SK-MEL-5 (cell line): ENCODE results near the gene LIPG. TPM values are rescaled to one million over a fixed set of nuclear protein-coding genes. Genes with fewer than 3 reads are reported as not detected.
"Not testable (repeated sequence)": the region's sequence is repeated elsewhere in the genome, so short reads cannot be mapped to it uniquely, and the experiment has no call there.

ENCODE experiments used
- DNase-seq: peaks from one replicate; pipeline ENCODE4 v3.0.0-alpha.2; 2016; ENCODE audit warnings: low read depth, low spot score
- in situ Hi-C: cut with HindIII; loops from 2 replicates; pipeline ENCODE4 v1.10.0; 2016; ENCODE audit warnings: low sequenced_read_pairs, high pct_unique_total_duplicates, low pct_unique_long_range_greater_than_20kb
- total RNA-seq: library from RNA; depleted of rRNA; stranded (reverse); fragments of >200 nt; shearing (Covaris generic); gene quantifications from 2 replicates; pipeline ENCODE4 v1.2.3, GENCODE V29; 2014

The LIPG gene
- total RNA-seq, 1 experiment from 2014 or later, result not detected

DNA sequence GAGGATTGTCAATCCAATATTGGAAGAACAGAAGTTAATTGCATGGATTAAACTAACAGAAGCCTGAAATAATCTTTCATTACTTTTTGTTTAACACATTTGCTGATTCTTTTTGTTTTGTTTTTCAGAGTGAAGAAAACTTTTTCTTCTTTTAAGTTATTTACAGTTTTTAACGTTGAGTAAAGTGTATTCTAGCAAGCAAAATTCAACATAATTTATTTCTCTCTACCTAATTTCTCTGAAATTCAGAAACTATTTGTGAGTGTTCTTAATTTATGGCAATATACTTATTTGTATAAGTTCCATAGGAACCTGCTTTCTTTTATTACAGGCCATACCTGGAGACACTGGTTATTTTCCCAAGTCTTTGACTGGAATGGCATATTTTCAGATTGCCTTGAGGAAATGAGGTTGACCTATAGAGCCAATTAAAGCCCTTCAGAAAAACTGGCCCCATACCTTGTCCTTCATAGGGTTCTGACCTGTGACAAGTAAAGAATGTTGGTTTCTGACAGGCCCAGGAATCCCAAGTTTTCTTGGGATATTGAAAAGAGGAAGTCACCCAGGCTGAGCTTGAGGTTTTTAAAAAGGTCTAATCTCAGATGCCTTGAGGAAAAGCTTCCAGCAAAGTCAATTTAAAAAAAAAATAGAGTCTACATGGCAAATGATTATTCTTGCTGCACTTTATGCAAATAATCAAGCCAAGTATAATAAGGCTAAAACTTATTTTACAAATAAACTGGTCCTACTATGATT lies 26.8 kb upstream of the LIPG start:
- in situ Hi-C loops, result no loop called here
- DNase-seq, result no peak

- no peak for DNase-seq
- in situ Hi-C loops, result no loop called here
These were observed 24.5 kb upstream of the LIPG start for GRCh38 chr18:49537232-49537896.

- in situ Hi-C loops, result no loop called here
- DNase-seq, result no peak
These were observed 17.5 kb upstream of the LIPG start for GRCh38 chr18:49544362-49544761.

DNA sequence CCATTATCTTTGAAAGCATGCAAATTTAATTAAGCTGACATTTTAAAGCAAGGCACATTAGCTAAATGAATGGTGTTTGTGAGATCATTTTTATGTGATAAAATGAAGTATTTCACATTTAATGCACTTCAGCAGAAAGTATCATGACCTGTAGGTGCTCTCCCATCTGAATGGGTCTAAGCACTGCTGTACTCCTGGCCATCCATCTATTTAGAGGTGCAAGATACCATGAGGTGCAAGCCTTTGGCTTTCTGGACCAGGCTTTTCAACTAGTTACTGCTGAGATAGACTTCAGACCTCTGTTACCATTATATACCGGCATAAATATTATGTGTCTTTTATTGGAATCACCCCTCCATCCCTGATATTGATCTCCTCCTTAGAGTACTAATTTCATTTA lies 15.6 kb upstream of the LIPG start:
- DNase-seq, result no peak
- in situ Hi-C loops, result no loop called here

DNA sequence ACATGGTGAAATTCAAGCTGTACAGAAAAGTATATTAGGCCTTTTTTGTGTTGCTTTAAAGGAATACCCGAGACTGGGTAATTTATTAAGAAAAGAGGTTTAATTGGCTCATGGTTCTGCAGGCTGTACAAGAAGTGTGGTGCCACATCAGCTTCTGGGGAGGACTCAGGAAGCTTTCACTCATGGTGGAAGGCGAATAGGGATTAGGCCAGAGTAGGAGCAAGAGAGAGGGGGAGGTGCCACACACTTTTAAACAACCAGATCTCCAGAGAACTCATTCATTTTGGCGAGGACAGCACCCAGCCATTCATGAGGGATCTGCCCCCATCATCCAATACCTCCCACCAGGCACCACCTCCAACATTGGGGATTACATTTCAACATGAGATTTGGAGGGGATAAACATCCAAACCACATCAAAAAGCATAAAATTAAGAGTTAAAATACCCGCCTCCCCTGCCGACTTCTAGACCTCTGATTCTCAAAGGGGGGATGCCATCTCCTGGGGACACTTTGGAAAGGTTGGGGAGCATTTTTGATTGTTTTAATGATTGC lies 15.1 kb upstream of the LIPG start:
- DNase-seq, result no peak
- in situ Hi-C loops, result no loop called here

GRCh38 chr18:49547701-49548100 lies 14.2 kb upstream of the LIPG start:
- DNase-seq, result no peak
- in situ Hi-C loops, result no loop called here

GRCh38 chr18:49548229-49548636 lies 13.6 kb upstream of the LIPG start:
- no peak for DNase-seq
- in situ Hi-C loops, result no loop called here

DNA sequence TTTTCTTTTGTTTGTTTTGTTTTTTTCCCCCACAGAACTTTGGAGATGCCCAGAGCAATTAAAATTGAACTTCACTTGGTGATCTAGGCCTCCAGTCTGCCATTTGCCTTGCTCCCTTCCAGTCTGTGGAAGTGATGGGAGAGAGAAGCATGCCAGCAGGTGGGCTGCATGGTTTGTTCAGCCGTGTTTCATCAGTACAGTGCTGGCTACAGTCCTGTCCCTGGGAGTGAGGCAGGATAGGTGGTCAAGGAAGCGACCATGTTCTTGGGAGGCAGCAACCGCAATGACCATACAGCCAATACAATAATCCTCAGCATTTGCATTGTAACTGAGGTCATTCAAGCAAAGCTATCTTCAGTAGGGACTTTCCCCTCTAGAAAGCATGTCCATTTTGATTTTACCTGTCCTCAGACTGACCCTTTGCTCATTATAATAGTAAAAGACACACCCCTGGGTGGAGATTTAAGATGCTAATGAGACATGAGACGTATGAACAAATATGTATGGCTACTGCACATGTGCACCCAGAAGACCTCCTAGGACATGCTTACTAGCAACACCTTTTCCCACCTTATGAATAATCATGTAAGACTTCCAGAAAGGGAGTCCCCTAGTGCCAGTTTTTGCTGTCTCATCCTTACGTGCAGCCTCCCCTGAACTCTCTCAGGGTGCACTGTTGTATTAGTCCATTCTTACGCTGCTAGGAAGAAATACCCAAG lies 11.1 kb upstream of the LIPG start:
- in situ Hi-C loops, result no loop called here
- DNase-seq, result no peak

GRCh38 chr18:49553003-49553402 lies 8.9 kb upstream of the LIPG start:
- no peak for DNase-seq
- in situ Hi-C loops, result no loop called here

DNA sequence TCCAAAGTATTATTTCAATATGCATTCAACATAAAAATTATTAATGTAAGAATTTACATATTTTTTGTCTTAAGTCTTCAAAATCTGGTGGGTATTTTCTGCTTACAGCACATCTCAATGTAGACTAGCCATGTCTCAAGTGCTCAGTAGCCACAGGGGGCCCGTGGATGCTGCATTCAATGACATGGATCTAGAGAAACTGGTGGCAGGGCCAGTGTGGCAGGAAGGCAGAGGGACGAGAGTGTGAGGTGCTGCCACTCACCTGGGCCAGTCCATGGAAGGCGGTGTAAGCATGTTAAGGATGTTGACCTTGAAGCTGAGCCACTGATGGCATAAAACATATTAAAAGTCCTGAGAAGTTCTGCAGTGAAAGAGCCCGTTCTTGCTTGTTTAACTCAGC lies 6.2 kb upstream of the LIPG start:
- no peak for DNase-seq
- in situ Hi-C loops, result no loop called here

- in situ Hi-C loops, result no loop called here
- DNase-seq, result no peak
These were observed 3.5 kb upstream of the LIPG start for GRCh38 chr18:49558356-49558755.

DNA sequence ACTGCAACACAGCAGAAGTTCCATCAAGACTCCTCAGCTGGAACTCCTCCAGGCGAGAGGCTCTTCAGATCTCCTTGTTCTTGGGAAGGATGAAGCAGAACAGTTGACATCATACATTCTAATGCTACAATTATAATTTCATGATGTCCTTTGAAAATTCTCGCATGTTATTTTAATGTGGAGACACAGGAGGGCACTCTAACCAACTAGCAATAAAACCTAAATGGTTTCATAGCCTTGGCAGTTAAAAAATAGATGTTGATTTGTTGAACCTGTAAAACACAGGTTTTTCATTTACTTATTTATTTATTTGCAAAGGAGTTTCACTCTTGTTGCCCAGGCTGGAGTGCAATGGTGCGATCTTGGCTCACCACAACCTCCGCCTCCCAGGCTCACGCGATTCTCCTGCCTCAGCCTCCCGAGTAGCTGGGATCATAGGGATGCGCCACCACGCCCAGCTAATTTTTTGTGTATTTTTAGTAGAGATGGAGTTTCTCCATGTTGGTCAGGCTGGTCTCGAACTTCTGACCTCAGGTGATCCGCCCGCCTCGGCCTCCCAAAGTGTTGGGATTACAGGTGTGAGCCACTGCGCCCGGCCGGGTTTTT lies 2.4 kb upstream of the LIPG start:
- in situ Hi-C loops, result not testable (repeated sequence)
- DNase-seq, result peak; percentile 44

DNA sequence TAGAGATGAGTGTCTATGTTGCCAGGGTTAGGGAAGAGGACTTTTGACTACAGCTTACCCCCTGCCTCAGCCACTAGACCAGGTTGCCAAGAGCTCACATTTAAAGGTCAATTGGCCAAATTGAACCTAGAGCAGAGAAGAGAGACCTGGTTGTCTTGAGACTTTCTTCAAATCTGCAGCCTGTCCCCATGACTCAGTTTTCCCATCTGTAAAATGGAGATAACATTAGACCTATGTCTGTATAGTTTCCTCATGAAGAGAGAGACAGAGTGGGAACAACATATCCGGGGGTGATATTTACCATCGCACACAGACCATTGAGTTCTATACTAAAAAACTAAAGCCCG lies 1.6 kb upstream of the LIPG start:
- in situ Hi-C loops, result no loop called here
- no peak for DNase-seq

DNA sequence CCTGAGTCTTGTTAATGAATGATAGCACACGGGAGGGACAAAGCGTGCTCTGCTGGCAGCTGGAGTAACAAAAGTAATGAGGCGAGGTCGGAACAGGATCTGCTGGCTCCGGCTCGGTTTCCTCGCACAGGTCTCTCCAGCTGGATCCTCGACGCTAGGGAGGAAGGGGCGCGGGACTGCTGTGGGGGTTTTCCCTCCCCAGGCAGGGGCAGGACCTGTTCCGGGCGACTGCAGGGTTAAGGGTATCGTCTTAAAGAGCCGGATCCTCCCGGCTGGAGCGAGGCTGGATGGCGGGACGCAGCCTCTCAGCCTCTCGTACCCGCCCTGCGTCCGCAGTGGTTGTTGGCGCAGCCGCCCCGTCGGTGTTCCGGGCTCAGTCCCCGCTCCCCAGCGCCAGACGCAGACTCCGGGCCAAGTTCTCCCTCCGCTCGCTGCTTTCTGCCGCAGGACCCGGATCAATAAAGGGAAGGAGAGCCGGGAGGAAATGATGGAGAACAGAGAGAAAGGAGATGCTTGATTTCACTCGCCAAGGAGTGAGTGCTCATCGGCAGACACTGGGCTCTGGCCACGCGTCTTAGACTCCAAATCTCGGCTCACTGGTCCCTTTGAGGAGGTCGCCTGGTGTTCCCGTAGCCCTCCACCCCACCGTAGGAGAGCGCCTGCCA lies 1.1 kb upstream of the LIPG start:
- in situ Hi-C loops, result no loop called here
- no peak for DNase-seq

DNA sequence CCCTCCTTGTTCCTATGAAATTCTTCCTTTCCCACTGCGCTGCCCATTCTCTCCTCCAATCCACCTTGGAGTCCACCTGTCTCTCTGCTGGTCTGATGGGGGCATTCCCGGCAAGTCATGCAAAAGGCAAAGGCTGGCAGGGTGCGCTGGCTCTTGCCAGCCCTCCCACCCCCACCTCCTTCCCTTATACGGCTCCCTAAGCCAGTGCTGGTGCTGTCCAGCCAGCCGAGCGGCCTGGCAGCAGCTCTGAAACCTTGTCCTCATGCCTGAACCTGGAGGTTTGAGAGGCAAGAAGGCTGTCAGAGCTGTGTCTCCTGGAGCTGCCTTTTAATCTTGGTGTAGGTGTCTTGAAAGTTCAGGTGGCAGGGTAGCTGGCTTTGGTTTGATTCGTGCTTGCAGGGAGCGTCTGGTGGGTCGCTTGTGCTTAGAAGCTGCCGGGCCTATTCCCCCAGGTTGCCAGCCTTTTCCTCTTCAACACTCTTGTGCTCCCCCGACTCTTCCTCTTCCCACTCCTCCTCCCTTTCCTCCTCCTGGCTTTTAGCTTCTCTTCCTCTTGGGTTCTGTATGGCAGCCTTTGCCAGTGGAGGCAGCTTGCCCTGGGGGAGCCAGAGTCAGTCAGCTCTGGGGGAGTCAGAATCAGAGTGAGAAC lies 748 bp downstream of the LIPG start:
- no peak for DNase-seq
- in situ Hi-C loops, result no loop called here

GRCh38 chr18:49563130-49563540 lies 1.3 kb downstream of the LIPG start:
- DNase-seq, result no peak
- in situ Hi-C loops, result no loop called here
